ENCODE results near the gene TTC9. TPM values are rescaled to one million over a fixed set of nuclear protein-coding genes. Genes with fewer than 3 reads are reported as not detected.
A peak's percentile ranks its signal among the peaks of the same experiment; 100 is the strongest.

The TTC9 gene
- total and polyA plus RNA-seq, 10 of the 15 experiments (the other 5 are each of a cell fraction or from before 2014, with no cell fraction given) = 0.87 to 15.8 (median 7.8) TPM

DNA sequence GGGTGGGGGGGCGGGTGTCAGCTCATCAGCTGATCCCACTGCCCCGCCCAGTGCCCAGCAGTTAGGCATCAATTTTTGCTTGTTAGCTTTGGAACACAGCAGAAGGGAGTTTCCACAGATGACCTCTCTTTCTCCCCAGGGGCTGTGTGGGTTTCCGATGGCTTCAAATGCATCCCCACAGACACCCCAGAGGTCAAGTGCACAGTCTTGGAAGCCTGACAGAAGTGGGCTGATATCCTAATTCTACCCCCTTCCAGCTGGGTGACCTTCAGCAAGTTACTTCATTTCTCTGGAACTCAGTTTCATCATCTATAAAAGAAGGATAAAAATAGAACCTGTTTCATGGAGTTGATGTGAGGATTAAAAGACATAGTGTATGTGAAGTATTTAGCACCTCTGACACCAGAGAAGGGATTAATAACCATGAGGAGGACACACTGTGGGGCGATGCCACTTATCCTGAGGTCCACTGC is 22.0 kb downstream of the TTC9 start (continued):
- TF ChIP-seq SMAD5 (IDR thresholded peaks at IDR 0.05; ENCODE audit: low read depth) (no peak), ZNF687 (IDR thresholded peaks at IDR 0.05) (0 out of 2 replicates have a peak, but pooled peaks have one; percentile 73), JUNB (IDR thresholded peaks at IDR 0.05) (0 out of 2 replicates have a peak, but pooled peaks have one; percentile 16), ETV6 (conservative IDR thresholded peaks at IDR 0.05 in 1 of 2, IDR thresholded peaks at IDR 0.05 in 1 of 2; ENCODE audit: borderline replicate concordance in 1 of 2, low read depth in 1 of 2) (0 out of 4 replicates have a peak, but pooled peaks of 1 of the 2 experiments have one; percentile 17), HDGF (IDR thresholded peaks at IDR 0.05) (no peak), TBL1XR1 (IDR thresholded peaks at IDR 0.05; ENCODE audit: low read depth, low read length) (peak; percentile 89), SREBF1 (IDR thresholded peaks at IDR 0.05; ENCODE audit: low read length) (no peak), RAD21 (IDR thresholded peaks at IDR 0.05; ENCODE audit: insufficient read depth, low read depth, low read length) (0 out of 2 replicates have a peak, but pooled peaks have one; percentile 5), STAT3 (IDR thresholded peaks at IDR 0.05; ENCODE audit: low read depth, low read length) (0 out of 2 replicates have a peak, but pooled peaks have one; percentile 31), HDAC6 (IDR thresholded peaks at IDR 0.05; ENCODE audit: unreplicated experiment) (no peak), EP300 (IDR thresholded peaks at IDR 0.05; ENCODE audit: borderline replicate concordance in 1 of 2, control insufficient read depth in 1 of 2, low read depth in 2 of 2, low read length in 2 of 2) (peak; percentile 75 to 84; a peak in 3 of 4 replicates), NR2F1 (conservative IDR thresholded peaks at IDR 0.05) (peak; percentile 100), TCF7 (IDR thresholded peaks at IDR 0.05; ENCODE audit: borderline replicate concordance) (no peak), ESRRA (IDR thresholded peaks at IDR 0.05; ENCODE audit: low read length) (peak; percentile 84; the same call in 1 of the 2 replicates), IKZF2 (IDR thresholded peaks at IDR 0.05) (peak; percentile 84 to 87), POLR2AphosphoS2 (IDR thresholded peaks at IDR 0.05; ENCODE audit: low read depth, low read length) (no peak), ATF7 (IDR thresholded peaks at IDR 0.05; ENCODE audit: low read depth) (peak; percentile 46), GATAD2B (conservative IDR thresholded peaks at IDR 0.05; ENCODE audit: low read depth) (peak; percentile 70; the same call in 1 of the 2 replicates), TAF1 (IDR thresholded peaks at IDR 0.05; ENCODE audit: borderline replicate concordance, low read depth, low read length) (no peak), DPF2 (IDR thresholded peaks at IDR 0.05) (peak; percentile 79), BHLHE40 (IDR thresholded peaks at IDR 0.05; ENCODE audit: borderline replicate concordance in 1 of 2, low read depth in 2 of 2, low read length in 1 of 2) (peak; percentile 31 to 50; a peak in 2 of 4 replicates)
- TF ChIP-seq, protein P1, sequence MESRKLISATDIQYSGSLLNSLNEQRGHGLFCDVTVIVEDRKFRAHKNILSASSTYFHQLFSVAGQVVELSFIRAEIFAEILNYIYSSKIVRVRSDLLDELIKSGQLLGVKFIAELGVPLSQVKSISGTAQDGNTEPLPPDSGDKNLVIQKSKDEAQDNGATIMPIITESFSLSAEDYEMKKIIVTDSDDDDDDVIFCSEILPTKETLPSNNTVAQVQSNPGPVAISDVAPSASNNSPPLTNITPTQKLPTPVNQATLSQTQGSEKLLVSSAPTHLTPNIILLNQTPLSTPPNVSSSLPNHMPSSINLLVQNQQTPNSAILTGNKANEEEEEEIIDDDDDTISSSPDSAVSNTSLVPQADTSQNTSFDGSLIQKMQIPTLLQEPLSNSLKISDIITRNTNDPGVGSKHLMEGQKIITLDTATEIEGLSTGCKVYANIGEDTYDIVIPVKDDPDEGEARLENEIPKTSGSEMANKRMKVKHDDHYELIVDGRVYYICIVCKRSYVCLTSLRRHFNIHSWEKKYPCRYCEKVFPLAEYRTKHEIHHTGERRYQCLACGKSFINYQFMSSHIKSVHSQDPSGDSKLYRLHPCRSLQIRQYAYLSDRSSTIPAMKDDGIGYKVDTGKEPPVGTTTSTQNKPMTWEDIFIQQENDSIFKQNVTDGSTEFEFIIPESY (IDR thresholded peaks at IDR 0.05) = no peak
- TF ChIP-seq, protein P2, sequence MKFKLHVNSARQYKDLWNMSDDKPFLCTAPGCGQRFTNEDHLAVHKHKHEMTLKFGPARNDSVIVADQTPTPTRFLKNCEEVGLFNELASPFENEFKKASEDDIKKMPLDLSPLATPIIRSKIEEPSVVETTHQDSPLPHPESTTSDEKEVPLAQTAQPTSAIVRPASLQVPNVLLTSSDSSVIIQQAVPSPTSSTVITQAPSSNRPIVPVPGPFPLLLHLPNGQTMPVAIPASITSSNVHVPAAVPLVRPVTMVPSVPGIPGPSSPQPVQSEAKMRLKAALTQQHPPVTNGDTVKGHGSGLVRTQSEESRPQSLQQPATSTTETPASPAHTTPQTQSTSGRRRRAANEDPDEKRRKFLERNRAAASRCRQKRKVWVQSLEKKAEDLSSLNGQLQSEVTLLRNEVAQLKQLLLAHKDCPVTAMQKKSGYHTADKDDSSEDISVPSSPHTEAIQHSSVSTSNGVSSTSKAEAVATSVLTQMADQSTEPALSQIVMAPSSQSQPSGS (IDR thresholded peaks at IDR 0.05; ENCODE audit: low read length) = peak; percentile 46; the same call in 1 of the 2 replicates
- TF ChIP-seq, protein P3, sequence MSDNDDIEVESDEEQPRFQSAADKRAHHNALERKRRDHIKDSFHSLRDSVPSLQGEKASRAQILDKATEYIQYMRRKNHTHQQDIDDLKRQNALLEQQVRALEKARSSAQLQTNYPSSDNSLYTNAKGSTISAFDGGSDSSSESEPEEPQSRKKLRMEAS (IDR thresholded peaks at IDR 0.05; ENCODE audit: low read depth, low read length) = no peak

Data from GM12878 (cell line).